DMS 273 (cell line): ENCODE data around the gene ZBED4.

Source experiments
- DNase-seq: peaks from one replicate; lab custom pipeline; 2025; ENCODE audit not compliant: unreplicated experiment; lab: John Stamatoyannopoulos, UW

The ZBED4 gene

DNA sequence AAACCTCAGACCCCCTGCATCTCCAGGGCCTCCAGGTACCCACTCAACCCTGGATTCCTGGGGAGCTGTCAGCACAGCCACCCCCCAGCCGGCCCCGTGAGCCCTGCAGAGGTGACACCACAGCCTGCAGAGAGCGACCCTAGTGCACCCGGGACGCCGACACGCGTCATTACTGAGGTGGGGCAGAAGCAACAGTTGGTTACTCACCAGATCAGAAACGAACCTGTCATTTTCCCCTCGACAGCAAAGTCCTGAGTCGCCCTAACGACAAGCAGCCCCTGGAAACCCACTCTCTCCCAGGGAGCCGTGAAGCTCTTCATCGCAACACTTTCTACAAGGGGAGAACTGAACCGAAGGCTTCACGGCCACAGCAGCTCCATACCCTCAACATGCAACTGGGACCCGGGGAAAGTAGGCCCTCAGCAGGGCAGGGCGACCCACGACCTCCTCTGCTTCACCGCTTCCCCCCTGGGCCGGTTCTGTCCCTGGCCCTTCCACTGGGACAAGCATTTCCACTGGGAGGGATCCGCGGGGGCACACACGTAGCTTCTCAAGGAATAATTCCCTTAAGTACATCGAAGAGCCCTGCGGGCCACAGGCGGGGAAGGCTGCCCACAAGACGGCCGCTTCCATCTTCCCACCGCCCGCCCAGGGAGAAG, 27.6 kb upstream of the ZBED4 start:
- no peak for DNase-seq

DNA sequence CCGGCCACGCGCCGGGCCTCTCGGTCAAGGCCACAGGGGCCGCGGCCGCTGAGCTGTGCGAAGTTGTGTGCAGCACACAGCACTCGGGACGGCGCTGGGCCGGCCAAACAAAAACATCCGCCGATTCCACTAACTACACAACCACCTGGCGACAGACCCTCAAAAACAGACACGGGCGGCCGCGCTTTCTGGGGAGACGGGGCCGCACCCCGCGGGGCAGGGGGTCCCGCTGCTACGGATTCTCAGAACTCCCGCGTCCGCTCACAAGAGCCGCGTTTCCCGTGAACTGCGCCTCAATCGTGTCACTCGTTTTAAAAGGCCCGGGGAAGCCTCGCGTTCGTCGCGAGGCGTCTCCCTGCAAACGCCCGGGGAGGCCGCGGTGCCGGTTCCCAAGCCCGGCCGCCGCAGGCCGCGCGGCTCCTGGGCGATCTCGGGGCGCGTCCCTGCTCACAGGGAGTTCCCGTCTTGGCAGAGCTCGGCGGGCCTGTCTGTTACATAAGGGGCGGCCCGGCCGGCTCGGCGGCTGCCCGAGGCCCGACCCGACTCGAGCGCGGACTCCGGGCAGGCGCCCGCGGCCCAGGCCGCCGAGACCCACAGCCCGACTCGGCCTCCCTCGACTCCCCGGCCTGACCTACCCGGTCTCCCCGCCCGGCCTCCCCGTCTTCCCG, 26.9 kb upstream of the ZBED4 start:
- peak; percentile 54 for DNase-seq

DNA sequence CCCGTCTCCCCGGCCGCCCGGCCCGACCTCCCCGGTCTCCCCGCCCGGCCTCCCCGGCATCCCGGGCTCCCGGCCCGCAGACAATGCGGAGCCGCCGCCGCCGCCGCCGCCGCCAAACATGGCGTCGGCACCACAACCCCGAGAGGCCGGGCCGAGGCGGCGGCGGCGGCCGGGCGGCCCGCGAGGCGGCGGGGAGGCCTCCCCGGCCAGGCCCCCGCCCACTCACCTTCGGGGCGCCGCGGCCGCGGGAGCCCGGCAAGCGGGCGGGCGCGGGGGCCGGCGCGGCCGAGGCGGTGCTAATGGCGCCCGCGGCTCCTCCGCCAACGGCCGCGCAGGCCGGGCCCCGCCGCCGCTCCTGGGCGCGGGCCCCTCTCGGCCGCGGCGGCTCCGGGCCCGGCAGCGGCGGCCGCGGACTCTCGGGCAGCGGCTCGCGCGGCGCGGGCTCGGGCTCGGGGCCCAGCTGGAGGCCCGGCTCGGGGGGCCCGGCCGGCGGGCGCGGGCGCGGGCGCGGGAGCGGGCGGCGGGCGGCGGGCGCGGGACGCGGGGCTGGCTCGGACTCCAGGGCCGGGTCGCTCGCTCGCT, 26.3 kb upstream of the ZBED4 start:
- peak; percentile 49 for DNase-seq

DNA sequence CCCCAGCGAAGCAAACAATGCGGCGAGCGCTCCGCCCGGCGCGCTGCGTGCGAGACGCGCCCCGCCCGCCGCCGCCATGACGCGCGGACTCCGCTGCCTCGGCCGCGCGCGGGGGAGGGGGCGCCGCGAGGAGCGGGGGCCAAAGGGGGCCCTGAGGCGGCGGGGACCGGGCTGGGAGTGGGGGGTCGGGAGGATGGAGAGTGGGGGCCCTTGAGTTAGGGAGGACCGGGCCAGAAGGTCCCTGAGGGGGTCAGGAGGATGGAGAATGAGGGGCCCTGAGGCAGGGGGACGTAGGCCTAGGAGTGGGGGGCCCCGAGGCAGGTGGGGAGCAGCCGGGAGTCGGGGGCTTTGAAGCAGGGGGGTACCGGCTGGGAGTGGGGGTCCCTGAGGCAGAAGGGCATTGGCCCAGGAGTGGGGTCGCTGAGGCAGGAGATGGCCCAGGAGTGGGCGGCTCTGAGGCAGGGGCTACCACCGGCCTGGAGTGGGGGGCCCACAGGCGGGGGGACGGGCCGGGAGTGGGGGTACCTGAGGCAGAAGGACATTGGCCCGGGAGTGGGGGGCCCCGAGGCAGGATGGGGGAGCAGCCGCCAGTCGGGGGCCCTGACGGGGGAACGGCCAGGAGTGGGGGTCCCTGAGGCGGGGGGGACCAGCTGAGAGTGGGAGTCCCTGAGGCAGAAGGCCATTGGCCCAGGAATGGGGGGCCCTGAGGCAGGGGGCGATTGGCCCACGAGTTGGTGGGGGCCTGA, 25.6 kb upstream of the ZBED4 start, which contains the start of gene BRD1:
Gene BRD1 (minus strand): TSS at position 21 of the 746 bp plus-strand sequence. CDS start 3,556 bp downstream, outside the sequence.
- DNase-seq: peak; percentile 77

DNA sequence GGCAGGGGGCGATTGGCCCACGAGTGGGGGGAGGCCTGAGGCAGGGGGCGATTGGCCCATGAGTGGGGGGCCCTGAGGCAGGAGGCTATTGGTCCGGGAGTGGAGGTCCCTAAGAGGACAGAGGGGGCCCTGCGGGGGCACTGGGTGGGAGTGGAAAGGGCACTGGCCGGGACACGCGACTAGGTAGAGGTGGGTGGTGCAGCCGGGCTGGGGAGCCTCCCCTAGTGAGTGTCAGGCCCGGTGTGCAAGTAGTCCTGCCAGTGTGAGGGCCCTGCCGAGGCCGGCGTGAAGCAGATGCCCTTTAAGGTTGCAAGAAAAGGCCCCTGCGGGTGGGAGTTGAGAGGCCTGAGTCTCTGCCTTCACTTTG, 25.1 kb upstream of the ZBED4 start:
- DNase-seq: no peak

DNA sequence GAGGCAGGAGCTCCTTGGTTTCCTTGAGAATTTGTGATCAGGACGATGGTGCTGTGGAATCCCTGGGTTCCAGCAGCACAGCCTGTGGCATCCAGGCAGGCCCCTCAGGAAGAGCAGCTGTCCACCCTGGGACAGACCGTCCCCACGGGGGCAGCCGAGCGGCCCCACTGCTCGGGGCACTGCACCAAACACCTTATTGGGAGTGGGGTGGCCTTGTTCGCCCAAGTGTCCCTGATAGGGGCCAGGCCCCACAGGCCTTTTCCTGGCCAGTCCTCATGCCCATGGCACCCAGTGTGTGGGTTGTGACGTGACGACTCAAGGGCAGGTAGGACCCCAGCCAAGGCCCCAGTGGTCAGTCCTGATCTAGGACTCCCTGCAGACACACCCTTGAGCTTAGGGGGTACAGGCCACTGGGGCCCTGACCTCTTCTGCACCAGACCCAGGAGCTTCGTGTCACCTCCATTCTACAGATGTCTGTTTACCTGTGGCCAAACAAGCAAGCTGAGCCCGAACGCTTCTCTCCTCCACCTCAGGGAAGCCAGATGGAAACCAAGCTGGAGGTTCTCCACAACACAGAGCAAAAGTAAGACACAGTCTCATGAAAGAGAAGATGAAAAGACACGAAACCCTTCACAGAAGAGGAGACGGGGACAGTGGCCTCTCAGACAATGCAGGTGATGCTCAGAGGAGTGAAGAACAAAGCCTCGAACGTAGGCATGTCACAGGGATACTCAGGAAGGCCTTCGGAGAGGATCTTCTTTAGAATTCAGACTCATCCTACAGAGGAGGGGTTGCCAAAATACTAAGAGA, 24.4 kb upstream of the ZBED4 start:
- no peak for DNase-seq

DNA sequence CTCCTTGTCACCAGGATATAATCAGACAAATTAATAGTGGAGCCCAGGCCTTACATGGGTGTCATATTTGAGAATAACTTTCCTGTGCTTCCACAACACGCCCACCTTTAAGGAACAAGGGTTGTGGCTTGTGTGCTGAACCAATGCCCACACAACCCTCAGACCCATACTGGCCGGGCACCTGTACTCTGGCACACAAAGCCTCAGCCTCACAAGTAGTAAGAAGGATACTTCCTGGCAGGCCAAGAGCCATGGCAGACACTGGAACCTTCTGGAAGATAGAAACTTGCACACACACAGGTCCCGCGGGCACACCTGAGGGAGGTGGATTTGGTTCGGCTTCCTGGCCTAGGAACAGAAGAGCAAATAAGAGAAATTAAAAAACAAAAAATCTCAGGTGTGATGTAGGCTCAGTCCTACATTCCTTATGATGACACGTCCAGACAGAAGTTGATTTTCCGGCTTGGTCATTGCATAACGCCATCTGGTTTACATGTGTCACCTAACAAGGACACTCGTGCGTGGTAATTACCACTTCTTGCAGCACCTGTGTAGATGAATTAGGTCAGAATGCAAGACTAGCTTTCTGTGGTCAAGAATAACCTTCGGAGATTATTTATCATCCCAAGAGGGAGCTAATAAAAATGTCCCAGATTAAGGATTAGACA, 20.2 kb upstream of the ZBED4 start:
- no peak for DNase-seq

DNA sequence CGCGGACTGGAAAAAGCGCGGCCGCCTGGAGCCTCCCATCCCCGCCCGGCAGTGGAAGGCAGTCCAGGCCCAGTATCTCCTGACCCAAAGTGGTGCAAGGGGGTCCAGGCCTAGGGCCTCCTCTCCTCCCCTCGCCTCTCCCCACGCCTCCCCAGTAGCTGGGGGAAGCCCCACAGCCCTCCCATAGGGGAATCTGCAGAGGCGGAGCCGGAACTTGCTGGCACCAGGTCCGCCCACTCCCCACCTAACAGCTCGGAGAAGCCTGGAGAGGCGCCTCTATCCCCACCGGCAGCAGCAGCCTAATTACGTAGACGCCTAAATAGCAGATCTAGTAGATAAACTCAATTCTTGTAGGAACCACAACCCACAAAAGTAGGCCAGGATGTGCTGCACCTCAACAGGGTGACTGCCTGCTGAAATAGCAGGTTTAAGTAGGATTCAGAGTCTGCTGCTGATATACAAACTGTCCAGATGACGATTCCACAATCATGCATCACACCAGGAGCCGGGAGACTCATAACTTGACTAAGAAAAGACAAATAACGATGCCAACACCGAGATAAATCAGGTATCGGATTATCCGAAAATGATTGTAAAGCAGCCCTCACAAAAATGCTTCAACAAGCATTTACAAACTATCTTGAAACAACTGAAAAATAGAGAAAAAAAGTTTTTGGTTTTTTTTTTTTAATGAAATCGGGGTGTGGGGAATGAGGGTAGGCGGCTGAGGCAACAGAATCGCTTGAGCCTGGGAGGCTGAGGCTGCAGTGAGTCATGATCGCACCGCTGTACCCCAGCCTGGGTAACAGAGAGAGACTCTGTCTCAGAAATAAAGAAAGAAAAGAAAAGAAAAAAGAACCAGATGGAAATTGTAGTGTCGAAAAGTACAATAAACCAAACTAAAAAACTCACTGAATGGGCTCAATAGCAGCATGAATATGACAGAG, 14.6 kb upstream of the ZBED4 start:
- DNase-seq: no peak

DNA sequence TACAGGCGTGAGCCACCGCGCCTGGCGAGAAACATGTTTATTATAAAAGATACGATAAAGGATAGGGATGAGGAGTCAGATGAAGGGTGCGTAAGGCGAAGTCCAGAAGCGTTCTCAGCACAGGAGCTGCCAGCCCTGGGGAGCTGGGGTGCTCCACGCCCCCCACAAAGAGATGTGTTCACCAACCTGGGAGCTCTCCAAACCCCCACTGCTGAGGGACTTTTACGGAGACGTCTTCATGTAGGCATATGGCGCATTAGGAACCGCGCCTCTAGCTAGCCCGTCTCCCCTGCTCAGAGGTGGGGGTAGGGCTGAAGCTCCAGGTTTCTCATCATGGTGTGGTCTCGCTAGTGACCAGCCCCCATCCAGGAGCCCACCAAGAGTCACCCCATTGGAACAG, 8.4 kb upstream of the ZBED4 start:
- no peak for DNase-seq

DNA sequence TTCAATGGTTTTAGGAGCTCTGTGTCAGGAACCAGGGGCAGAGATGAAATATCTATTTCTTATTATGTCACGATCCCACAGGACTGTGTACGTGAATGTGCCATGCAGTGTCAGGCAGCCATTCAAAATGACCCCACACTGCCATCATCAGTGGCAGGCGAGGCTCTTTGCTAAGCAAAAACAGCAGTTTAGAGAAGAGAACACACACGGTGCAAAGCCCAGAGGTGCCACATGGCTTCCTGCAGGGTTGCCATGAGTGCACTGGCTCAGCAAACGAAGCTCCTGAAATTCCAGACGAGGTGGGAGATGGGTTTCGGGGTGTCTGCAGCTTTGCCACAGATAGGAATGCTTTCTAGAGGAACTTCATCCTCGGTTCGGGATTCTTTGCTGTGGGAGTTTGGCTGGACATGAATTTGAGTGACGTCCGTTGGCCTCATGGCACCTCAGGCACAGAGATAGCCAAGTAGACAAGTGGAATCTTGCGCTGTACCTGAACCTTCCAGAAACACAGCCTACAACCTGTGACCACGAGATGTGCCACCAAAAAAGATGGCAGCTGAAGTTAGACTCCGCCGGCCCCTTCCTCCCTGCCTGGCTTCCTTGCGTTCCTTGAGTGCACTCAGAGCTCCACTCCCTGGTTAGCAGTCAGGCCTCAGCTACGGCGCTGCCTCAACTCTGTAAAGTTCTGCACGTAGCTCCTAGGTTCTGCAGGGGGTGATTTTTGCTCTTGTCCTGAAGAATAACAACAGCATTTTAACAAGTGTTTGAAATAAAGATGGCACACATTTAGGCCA, 7.8 kb upstream of the ZBED4 start:
- no peak for DNase-seq

DNA sequence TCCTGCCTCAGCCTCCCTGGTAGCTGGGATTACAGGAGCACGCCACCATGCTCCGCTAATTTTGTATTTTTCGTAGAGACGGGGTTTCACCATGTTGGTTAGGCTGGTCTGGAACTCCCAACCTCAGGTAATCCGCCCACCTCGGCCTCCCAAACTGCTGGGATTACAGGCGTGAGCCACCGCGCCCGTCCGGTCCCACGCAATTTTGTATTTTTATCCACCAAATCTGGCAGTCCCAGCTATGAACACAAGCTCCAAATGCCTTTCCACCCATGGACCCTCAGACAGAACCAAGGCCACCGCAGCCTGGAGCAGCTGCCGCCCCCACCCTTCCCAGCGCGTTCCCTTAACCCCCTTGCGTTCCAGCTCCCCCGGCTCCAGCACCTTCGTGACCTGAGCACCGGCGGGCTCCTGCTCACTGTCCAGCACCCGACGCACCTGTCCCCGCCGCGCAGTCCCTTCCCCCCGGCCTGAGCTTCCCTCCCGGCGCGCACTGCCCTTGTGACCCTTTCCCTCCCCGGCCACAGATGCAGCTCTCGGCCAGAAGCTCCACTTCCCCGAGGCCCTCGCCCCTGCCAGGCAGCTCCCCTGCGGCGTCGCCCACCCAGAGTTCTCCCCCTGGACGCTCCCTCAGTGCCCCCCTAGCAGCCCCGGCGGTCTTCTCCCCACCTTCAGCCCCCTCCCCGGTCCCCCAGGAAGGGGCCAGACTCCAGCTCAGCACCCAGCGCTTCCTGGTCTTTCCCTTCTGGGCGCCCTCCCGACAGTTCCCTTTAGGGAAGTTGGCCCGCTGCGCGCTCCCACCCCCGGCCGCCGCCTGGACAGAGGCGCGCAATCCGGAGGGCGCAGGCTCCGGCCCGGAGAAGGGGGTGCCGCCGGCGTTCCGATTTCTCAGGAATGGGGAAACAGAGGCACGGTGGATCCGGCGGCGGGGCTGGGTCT, 5.6 kb upstream of the ZBED4 start:
- DNase-seq: no peak

DNA sequence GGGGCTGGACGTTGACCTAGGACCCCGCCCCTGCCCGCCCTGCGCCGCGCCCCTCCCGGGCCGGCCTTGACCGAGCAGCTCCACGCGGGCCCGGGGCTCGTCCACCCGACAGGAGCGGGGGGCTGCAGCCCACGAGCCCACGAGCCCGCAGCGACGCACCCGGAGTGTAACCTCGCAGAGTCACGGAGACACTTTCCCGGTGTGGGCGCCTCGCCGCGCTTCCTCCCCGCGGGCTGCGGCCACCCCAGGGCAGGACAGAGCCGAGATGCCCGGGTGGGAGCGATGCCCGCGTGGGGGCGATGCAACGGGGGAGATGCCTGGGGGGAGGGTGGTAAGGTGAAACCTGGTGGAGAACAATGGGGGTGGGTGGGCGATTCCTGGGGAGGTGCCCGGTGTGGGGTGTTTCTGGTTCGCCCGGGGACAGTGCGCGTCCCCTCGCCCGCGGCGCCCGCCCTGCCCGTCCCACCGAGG, 4.9 kb upstream of the ZBED4 start:
- DNase-seq: no peak

DNA sequence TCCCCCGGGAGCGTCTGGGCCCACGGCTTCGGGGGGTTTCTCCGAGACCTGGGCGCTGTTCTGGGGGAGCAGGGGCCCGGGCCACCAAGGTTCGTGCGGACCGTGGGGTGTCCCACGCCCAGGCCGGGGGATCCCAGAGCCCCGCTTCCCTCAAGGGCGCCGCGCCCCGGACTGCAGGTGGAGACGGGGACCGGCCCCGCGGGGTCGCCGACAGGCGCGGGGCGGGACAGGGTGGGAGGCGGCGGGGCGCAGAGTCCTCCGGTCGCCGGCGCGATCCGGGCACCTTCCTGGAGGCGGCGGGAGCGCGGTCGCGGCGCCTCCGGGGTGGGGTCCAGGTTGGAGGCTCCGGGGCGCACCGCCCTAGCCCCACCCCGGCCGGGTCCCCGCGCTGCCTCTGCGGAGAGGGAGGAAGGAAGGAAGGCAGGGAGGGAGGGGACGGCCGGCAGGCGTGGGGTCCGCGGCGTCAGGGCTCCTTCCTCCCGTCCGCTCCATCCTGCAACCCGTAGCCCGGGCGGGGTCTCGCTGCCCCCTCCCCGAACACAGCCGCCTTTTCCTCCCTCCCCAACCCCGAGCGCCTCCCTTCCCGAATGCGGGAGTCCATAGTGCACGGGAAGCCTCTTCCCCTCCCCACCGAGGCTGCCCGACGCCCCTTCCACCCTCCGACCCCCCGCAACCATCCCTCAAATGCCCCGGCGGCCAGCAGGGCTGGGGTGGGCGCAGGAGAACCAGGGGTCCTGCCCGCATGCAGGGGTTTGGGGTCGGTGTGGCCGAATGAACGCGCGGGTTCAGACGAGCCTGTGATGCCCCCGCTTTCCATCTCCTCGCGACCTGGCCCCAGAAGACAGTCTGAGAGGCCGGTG, 4.3 kb upstream of the ZBED4 start:
- no peak for DNase-seq

DNA sequence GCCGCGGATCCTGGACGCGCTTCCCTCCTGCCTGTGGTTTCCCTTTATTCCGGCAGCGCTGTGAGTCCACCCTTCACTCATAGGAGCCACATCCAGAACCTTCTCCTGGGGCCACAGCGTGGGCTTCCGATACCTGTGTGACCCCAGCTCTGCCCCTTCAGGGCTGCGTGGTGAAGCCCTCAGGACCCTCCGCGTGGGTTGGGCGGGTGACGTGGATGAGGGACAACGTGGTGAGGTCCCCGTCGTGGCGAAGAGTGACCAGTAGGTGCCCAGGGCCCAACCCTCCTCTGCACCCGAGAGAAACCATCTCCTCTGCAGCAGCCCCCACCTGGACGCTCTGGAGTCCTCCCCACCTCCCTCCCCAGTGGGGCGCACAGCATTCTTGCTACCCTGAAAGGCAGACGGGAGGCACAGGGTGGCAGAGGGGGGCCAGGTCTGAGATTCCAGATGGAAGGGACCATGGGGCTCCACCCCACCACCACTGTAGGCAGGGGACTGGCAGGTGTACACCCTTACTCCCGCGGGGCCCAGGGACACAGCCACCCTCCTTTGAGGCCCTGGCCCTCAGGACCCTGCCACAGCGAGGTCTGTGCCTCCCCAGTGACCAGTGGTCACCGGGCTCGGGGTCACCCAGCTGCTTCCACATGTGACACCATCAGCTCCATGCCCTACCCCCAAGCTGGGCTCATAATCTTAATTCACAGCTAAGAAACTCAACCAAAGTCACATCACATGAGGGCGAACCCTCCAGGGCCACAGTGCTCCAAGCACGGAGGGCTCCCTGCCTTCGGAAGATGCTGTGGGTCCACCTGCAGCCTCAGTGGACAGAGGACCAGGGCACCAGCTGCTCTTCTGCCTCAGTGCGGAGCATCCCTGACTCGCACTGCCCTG, 3.4 kb upstream of the ZBED4 start:
- DNase-seq: no peak
